HFFc6 (cell line): ENCODE measurements around the gene RAD9B. TPM values are rescaled to one million over a fixed set of nuclear protein-coding genes. Genes with fewer than 3 reads are reported as not detected.

ENCODE experiments used
- DNase-seq: peaks from one replicate; pipeline ENCODE4 v3.0.0-alpha.2; 2018
- H3K27ac Mint-ChIP-seq: 2 replicates; pipeline ENCODE4 v1.8.0; 2020; ENCODE audit warnings: mild to moderate bottlenecking, mixed read lengths
- H3K27me3 Mint-ChIP-seq: 2 replicates; pipeline ENCODE4 v1.8.0; 2021; ENCODE audit warnings: mild to moderate bottlenecking, moderate library complexity, mixed read lengths; ENCODE audit not compliant: insufficient read depth
- H3K36me3 Mint-ChIP-seq: 2 replicates; pipeline ENCODE4 v1.8.0; 2021; ENCODE audit warnings: low read depth, mixed read lengths
- H3K4me1 Mint-ChIP-seq: 2 replicates; pipeline ENCODE4 v1.8.0; 2020; ENCODE audit warnings: low read depth, mixed read lengths
- H3K4me3 Mint-ChIP-seq: 2 replicates; pipeline ENCODE4 v1.8.0; 2020; ENCODE audit warnings: mild to moderate bottlenecking, moderate library complexity, mixed read lengths
- H3K9me3 Mint-ChIP-seq: 2 replicates; pipeline ENCODE4 v1.8.0; 2020; ENCODE audit warnings: mild to moderate bottlenecking, mixed read lengths
- CTCF ChIP-seq: fragments of 200-600 bp; sonication (generic); IDR thresholded peaks from 2 replicates; pipeline ENCODE4 v1.5.0; 2021; ENCODE audit warnings: antibody characterized with exemption, mild to moderate bottlenecking
- total RNA-seq, 6 experiments: library from RNA; stranded (reverse); fragmentation: NEBNext Ultra II Directional; extraction: Animal tissue kit (Norgen Biotek cat#: 25700); gene quantifications; 2 replicates in 1 of 6; 3 replicates in 5 of 6; pipeline ENCODE4 v1.2.3, GENCODE V29; 2021

Gene RAD9B
- total RNA-seq, 6 experiments from 2014 or later: 0.55 to 1.1 (median 0.77) TPM

DNA sequence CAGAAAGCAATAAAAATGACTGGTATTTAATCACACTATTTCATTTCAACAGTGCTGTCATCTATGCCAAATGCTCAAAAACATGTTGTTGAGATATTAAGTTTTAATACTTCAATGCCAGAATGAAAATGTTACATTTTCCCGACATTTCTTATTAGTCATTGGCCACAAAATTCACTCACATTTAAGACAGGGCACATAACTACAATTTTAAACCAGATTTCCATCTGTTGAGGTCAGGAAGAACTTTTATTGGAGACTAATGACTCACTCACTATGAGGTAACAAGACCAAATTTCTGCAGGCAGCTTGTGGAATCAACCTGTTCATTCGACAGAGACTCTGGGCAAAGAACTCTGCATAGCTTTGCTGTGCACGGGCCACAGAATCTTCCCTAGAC, 44.2 kb downstream of the RAD9B start:
- H3K27me3 Mint-ChIP-seq: no peaks in the 10 kb centered on the region
- peaks cover 23% of the 10 kb centered on the region for H3K36me3 Mint-ChIP-seq
- H3K27ac Mint-ChIP-seq: peak overlapping the region; percentile 84

GRCh38 chr12:110547090-110547489, 45.0 kb downstream of the RAD9B start:
- peaks cover 61% of the 10 kb centered on the region for H3K4me1 Mint-ChIP-seq

More for the DNA sequence above, 44.2 kb downstream of the RAD9B start:
- no peaks in the 10 kb centered on the region for H3K9me3 Mint-ChIP-seq
- no peak for TF ChIP-seq CTCF
- peak; percentile 91 for DNase-seq
- peak overlapping the region; percentile 15; the same call in 1 of the 2 replicates for H3K4me3 Mint-ChIP-seq
- peaks cover 61% of the 10 kb centered on the region for H3K4me1 Mint-ChIP-seq

DNA sequence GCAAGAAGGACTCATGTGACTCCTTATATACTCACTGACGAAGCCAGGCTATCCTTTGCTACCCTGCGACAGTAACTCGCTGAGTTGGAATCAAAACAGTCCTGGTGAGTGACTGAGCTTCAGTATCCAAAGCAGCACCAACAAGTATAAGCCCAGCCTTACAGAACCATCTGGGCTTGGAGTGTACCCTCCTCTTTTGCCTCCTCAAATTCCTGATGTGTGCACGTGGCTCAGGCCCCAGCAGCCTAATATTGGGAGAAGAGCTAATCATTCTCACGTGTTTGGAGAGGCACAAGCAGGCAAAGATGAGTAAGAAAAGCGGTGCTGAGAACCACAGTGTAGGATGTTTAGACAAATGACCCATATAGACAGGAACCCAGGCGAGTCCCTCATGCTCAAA, 46.5 kb downstream of the RAD9B start:
- peak overlapping the region; percentile 83 for H3K27ac Mint-ChIP-seq
- no peaks in the 10 kb centered on the region for H3K27me3 Mint-ChIP-seq
- peaks cover 52% of the 10 kb centered on the region for H3K4me1 Mint-ChIP-seq
- H3K36me3 Mint-ChIP-seq: peaks cover 11% of the 10 kb centered on the region
- peak overlapping the region; percentile 29; the same call in 1 of the 2 replicates for H3K4me3 Mint-ChIP-seq
- no peak for TF ChIP-seq CTCF
- DNase-seq: peak; percentile 63
- no peaks in the 10 kb centered on the region for H3K9me3 Mint-ChIP-seq

More at GRCh38 chr12:110547090-110547489, 45.0 kb downstream of the RAD9B start:
- H3K36me3 Mint-ChIP-seq: peaks cover 20% of the 10 kb centered on the region
- no peak overlapping the region for H3K27ac Mint-ChIP-seq
- no peak for TF ChIP-seq CTCF
- no peaks in the 10 kb centered on the region for H3K9me3 Mint-ChIP-seq
- H3K4me3 Mint-ChIP-seq: no peak overlapping the region
- no peaks in the 10 kb centered on the region for H3K27me3 Mint-ChIP-seq
- no peak for DNase-seq

DNA sequence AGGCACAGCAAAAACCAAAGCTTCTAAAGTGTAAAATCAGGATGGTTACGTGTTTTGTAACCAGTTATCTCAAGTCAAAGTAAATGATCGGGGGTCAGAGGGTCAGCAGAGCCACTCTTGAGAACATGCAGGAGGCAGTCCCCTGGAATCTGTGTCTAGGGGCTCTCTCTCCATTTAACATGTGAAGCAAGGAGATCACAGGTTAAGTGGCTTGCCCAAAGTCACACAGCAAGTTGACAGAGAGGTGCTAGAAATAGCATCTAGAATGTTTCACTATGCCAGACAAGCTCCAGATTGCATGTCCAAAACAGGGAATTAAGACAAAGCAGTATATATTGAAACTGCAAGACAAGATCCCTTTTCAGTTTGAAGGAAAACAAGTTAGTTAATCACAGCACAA, 47.6 kb downstream of the RAD9B start:
- Mint-ChIP-seq H3K27ac (no peak overlapping the region; the same call in 1 of the 2 replicates), H3K9me3 (no peaks in the 10 kb centered on the region), H3K4me1 (peaks cover 53% of the 10 kb centered on the region), H3K4me3 (no peak overlapping the region; the same call in 1 of the 2 replicates), H3K36me3 (peaks cover 10% of the 10 kb centered on the region; the same call in 1 of the 2 replicates), H3K27me3 (no peaks in the 10 kb centered on the region)
- DNase-seq: no peak
- no peak for TF ChIP-seq CTCF

DNA sequence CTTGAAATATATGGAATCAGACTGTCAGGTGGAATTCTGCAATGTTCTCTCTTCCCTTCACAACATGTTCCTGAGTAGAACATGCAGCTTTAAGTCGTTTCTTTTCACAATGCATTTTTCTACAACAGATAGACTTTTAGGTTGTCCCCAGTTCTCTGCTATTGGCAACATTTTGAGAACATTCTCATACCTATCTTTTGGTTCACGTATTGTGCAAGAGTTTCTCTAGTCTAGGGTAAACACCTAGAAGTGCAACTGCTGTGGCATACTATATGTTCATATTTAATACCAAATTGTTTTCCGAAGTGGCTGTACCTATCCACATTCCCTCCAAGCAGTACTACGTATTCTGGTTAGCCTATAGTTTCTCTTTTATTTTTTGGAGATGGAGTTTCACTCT, 48.9 kb downstream of the RAD9B start:
- no peak for TF ChIP-seq CTCF
- Mint-ChIP-seq H3K27ac (no peak overlapping the region), H3K9me3 (no peaks in the 10 kb centered on the region), H3K27me3 (no peaks in the 10 kb centered on the region), H3K4me3 (no peak overlapping the region), H3K36me3 (peaks cover 10% of the 10 kb centered on the region; the same call in 1 of the 2 replicates), H3K4me1 (peaks cover 53% of the 10 kb centered on the region)
- DNase-seq: no peak

Other genes with a start within 250 kb of the RAD9B start
- 100 to 1,000 TPM; 254 to 286 (median 267) TPM for gene ATP2A2, start 221.1 kb upstream of the RAD9B start, total RNA-seq
- 10 to 100 TPM; 48.7 to 58.8 (median 57.3) TPM for gene ANAPC7, start 98.6 kb upstream of the RAD9B start, total RNA-seq
- gene ARPC3, start 52.0 kb upstream of the RAD9B start, total RNA-seq: 100 to 1,000 TPM; 301 to 338 (median 317) TPM
- 10 to 100 TPM; 22.9 to 30.4 (median 25.1) TPM for gene GPN3, start 34.1 kb upstream of the RAD9B start, total RNA-seq
- gene FAM216A, start 33.5 kb upstream of the RAD9B start, total RNA-seq: 10 to 100 TPM; 16.4 to 25.2 (median 18.0) TPM
- 100 to 1,000 TPM in 5 of 6 experiments, 10 to 100 TPM in 1; 98.0 to 116 (median 110) TPM for gene VPS29, start 220 bp upstream of the RAD9B start, total RNA-seq
- gene PPTC7, start 81.0 kb downstream of the RAD9B start, total RNA-seq: 10 to 100 TPM in 5 of 6 experiments, 1 to 10 TPM in 1; 8.9 to 13.6 (median 12.0) TPM
- 10 to 100 TPM; 24.2 to 30.3 (median 25.6) TPM for gene TCTN1, start 111.8 kb downstream of the RAD9B start, total RNA-seq
- gene HVCN1, start 186.8 kb downstream of the RAD9B start, total RNA-seq: under 1 TPM in 5 of 6 experiments, not detected in 1; 0.09 to 0.71 (median 0.33) TPM
- 100 to 1,000 TPM in 5 of 6 experiments, 10 to 100 TPM in 1; 95.2 to 140 (median 134) TPM for gene PPP1CC, start 240.6 kb downstream of the RAD9B start, total RNA-seq